Measurements from ENCODE around the gene DYRK1B. TPM values are rescaled to one million over a fixed set of nuclear protein-coding genes. Genes with fewer than 3 reads are reported as not detected.
"Not testable (repeated sequence)": the region's sequence is repeated elsewhere in the genome, so short reads cannot be mapped to it uniquely, and the experiment has no call there.

Gene DYRK1B
- total RNA-seq = 31.7 and 34.0 TPM in 2 replicates
- long read RNA-seq, partial matches to known transcripts = 1 of 1 reads
- long read RNA-seq, other reads (novel, unspliced or antisense) = 0 of 1 reads

GRCh38 chr19:39833464-39834286 is at the start of gene DYRK1B:
DYRK1B (minus strand) TSS chr19:39834162; CDS start chr19:39831867, 2,295 bp downstream.
- H3K9me3 Mint-ChIP-seq (ENCODE audit: unreplicated experiment) = no peaks in the 10 kb centered on the region

GRCh38 chr19:39882645-39883044 is 48.7 kb upstream of the DYRK1B start:
- not testable (repeated sequence) for DNase-seq (ENCODE audit: extremely low spot score, unreplicated experiment); H3K36me3 Mint-ChIP-seq (ENCODE audit: unreplicated experiment); H3K27me3 Mint-ChIP-seq (ENCODE audit: unreplicated experiment); H3K27ac Mint-ChIP-seq (ENCODE audit: unreplicated experiment); H3K4me1 Mint-ChIP-seq (ENCODE audit: unreplicated experiment); H3K4me3 Mint-ChIP-seq (ENCODE audit: unreplicated experiment); H3K9me3 Mint-ChIP-seq (ENCODE audit: unreplicated experiment)

More at GRCh38 chr19:39833464-39834286, at the start of gene DYRK1B:
- TF ChIP-seq CTCF (IDR thresholded peaks at IDR 0.05) = no peak
- peaks cover 35% of the 10 kb centered on the region for H3K36me3 Mint-ChIP-seq (ENCODE audit: unreplicated experiment)
- H3K27ac Mint-ChIP-seq (ENCODE audit: unreplicated experiment) = peak within 1 kb of the TSS; percentile 88
- peak within 1 kb of the TSS; percentile 83 for H3K4me3 Mint-ChIP-seq (ENCODE audit: unreplicated experiment)
- H3K27me3 Mint-ChIP-seq (ENCODE audit: unreplicated experiment) = no peaks in the 10 kb centered on the region
- peaks cover 19% of the 10 kb centered on the region for H3K4me1 Mint-ChIP-seq (ENCODE audit: unreplicated experiment)
- peak; percentile 99 for DNase-seq (ENCODE audit: extremely low spot score, unreplicated experiment)

GRCh38 chr19:39881495-39882110 is 47.6 kb upstream of the DYRK1B start:
- H3K27me3 Mint-ChIP-seq (ENCODE audit: unreplicated experiment); H3K4me3 Mint-ChIP-seq (ENCODE audit: unreplicated experiment); H3K36me3 Mint-ChIP-seq (ENCODE audit: unreplicated experiment); H3K27ac Mint-ChIP-seq (ENCODE audit: unreplicated experiment); H3K4me1 Mint-ChIP-seq (ENCODE audit: unreplicated experiment); H3K9me3 Mint-ChIP-seq (ENCODE audit: unreplicated experiment); DNase-seq (ENCODE audit: extremely low spot score, unreplicated experiment): not testable (repeated sequence)
- peak; percentile 39 for TF ChIP-seq CTCF (IDR thresholded peaks at IDR 0.05)

- not testable (repeated sequence) for H3K4me1 Mint-ChIP-seq (ENCODE audit: unreplicated experiment); H3K9me3 Mint-ChIP-seq (ENCODE audit: unreplicated experiment); H3K36me3 Mint-ChIP-seq (ENCODE audit: unreplicated experiment); DNase-seq (ENCODE audit: extremely low spot score, unreplicated experiment); H3K27me3 Mint-ChIP-seq (ENCODE audit: unreplicated experiment); H3K4me3 Mint-ChIP-seq (ENCODE audit: unreplicated experiment); H3K27ac Mint-ChIP-seq (ENCODE audit: unreplicated experiment)
Observed at GRCh38 chr19:39880241-39880640, 46.3 kb upstream of the DYRK1B start.

GRCh38 chr19:39879796-39880195 is 45.8 kb upstream of the DYRK1B start:
- not testable (repeated sequence) for H3K36me3 Mint-ChIP-seq (ENCODE audit: unreplicated experiment); H3K4me1 Mint-ChIP-seq (ENCODE audit: unreplicated experiment); H3K4me3 Mint-ChIP-seq (ENCODE audit: unreplicated experiment); H3K27ac Mint-ChIP-seq (ENCODE audit: unreplicated experiment); DNase-seq (ENCODE audit: extremely low spot score, unreplicated experiment); H3K27me3 Mint-ChIP-seq (ENCODE audit: unreplicated experiment); H3K9me3 Mint-ChIP-seq (ENCODE audit: unreplicated experiment)

DNA sequence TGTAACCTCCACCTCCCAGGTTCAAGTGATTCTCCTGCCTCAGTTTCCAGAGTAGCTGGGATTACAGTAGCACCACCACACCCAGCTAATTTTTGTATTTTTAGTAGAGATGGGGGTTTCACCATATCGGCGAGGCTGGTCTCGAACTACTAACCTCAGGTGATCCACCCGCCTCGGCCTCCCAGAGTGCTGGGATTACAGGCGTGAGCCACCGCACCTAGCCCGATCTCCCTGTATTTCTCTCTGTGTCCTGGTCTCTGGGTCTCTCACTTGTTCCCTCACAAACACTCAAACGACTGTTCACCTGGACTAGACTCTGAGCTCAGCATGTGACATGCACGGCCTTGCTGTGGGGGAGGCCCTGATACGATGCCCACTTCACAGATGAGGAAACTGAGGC is 44.9 kb upstream of the DYRK1B start:
- H3K4me1 Mint-ChIP-seq (ENCODE audit: unreplicated experiment); H3K36me3 Mint-ChIP-seq (ENCODE audit: unreplicated experiment); DNase-seq (ENCODE audit: extremely low spot score, unreplicated experiment); H3K27me3 Mint-ChIP-seq (ENCODE audit: unreplicated experiment); H3K9me3 Mint-ChIP-seq (ENCODE audit: unreplicated experiment); H3K27ac Mint-ChIP-seq (ENCODE audit: unreplicated experiment); H3K4me3 Mint-ChIP-seq (ENCODE audit: unreplicated experiment): not testable (repeated sequence)

DNA sequence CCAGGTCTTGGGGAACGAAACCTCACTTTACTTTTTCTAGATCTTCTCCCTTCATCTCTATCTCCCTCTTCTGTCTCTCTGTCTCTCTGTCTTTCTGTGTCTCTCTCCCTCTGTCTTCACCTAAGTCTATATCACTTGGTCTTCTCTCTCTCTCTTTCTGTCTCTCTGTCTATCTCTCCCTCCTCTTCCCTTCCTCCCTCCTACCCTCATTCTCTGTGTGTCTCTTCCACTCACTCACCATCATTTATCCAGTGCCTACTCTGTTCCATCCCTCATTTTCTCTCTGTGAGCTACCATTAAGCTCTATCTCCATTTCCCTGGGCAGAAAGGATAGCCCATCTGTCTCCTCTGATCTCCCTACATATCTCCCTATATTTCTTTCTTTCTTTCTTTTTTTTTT is 44.4 kb upstream of the DYRK1B start:
- TF ChIP-seq CTCF (IDR thresholded peaks at IDR 0.05) = no peak
- Mint-ChIP-seq H3K4me1 (ENCODE audit: unreplicated experiment) (no peaks in the 10 kb centered on the region), H3K4me3 (ENCODE audit: unreplicated experiment) (no peak overlapping the region), H3K27me3 (ENCODE audit: unreplicated experiment) (no peaks in the 10 kb centered on the region), H3K27ac (ENCODE audit: unreplicated experiment) (no peak overlapping the region), H3K9me3 (ENCODE audit: unreplicated experiment) (no peaks in the 10 kb centered on the region), H3K36me3 (ENCODE audit: unreplicated experiment) (no peaks in the 10 kb centered on the region)
- no peak for DNase-seq (ENCODE audit: extremely low spot score, unreplicated experiment)

- H3K4me1 Mint-ChIP-seq (ENCODE audit: unreplicated experiment); H3K36me3 Mint-ChIP-seq (ENCODE audit: unreplicated experiment); DNase-seq (ENCODE audit: extremely low spot score, unreplicated experiment); H3K4me3 Mint-ChIP-seq (ENCODE audit: unreplicated experiment); H3K27ac Mint-ChIP-seq (ENCODE audit: unreplicated experiment); H3K27me3 Mint-ChIP-seq (ENCODE audit: unreplicated experiment); H3K9me3 Mint-ChIP-seq (ENCODE audit: unreplicated experiment): not testable (repeated sequence)
Observed at GRCh38 chr19:39877982-39878381, 44.0 kb upstream of the DYRK1B start.

DNA sequence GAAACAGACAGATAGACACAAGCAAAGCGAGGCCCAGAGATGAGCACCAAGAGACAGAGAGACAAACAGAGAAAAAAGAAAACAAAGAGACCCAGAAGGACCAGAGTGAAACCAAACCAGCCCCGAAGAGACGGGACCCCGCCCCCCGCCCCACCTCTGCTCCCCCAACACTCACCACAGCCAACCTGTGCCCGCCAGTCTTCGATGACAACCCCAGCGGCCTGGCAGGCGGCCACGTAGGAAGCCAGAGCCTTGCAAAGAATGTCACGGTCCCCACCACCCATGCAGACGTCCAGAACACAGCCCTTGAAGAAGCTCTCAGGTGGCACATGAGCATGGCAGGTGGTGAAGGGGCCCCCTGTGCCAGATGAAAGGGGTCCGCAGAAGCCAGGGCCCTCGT is 43.5 kb upstream of the DYRK1B start:
- H3K4me3 Mint-ChIP-seq (ENCODE audit: unreplicated experiment) = not testable (repeated sequence)

More for the DNA sequence above, 43.5 kb upstream of the DYRK1B start:
- H3K4me1 Mint-ChIP-seq (ENCODE audit: unreplicated experiment); H3K27me3 Mint-ChIP-seq (ENCODE audit: unreplicated experiment); DNase-seq (ENCODE audit: extremely low spot score, unreplicated experiment); H3K27ac Mint-ChIP-seq (ENCODE audit: unreplicated experiment); H3K9me3 Mint-ChIP-seq (ENCODE audit: unreplicated experiment); H3K36me3 Mint-ChIP-seq (ENCODE audit: unreplicated experiment): not testable (repeated sequence)
